ENCODE measurements around the gene AMH. TPM values are rescaled to one million over a fixed set of nuclear protein-coding genes. Genes with fewer than 3 reads are reported as not detected.

The AMH gene
- total and polyA plus RNA-seq, 9 donors, result 0.80 to 12.0 (median 1.3) TPM; not detected in 1

GRCh38 chr19:2291185-2291751 is 42.1 kb downstream of the AMH start:
- Histone ChIP-seq H3K9me3 (no peaks in the 10 kb centered on the region), H3K36me3 (no peaks in the 10 kb centered on the region), H3K4me1 (ENCODE audit: insufficient read depth) (peaks cover 12% of the 10 kb centered on the region), H3K27me3 (peaks cover 11% of the 10 kb centered on the region), H3K4me3 (no peak overlapping the region), H3K27ac (no peak overlapping the region)
- intact Hi-C loops (cut with DNase I), result no loop called here
- TF ChIP-seq EP300 (IDR thresholded peaks at IDR 0.05) (no peak), POLR2A (IDR thresholded peaks at IDR 0.05) (no peak)
- TF ChIP-seq, protein P1, sequence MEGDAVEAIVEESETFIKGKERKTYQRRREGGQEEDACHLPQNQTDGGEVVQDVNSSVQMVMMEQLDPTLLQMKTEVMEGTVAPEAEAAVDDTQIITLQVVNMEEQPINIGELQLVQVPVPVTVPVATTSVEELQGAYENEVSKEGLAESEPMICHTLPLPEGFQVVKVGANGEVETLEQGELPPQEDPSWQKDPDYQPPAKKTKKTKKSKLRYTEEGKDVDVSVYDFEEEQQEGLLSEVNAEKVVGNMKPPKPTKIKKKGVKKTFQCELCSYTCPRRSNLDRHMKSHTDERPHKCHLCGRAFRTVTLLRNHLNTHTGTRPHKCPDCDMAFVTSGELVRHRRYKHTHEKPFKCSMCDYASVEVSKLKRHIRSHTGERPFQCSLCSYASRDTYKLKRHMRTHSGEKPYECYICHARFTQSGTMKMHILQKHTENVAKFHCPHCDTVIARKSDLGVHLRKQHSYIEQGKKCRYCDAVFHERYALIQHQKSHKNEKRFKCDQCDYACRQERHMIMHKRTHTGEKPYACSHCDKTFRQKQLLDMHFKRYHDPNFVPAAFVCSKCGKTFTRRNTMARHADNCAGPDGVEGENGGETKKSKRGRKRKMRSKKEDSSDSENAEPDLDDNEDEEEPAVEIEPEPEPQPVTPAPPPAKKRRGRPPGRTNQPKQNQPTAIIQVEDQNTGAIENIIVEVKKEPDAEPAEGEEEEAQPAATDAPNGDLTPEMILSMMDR (IDR thresholded peaks at IDR 0.05), result no peak
- WGBS, 3 donors, result 0 to 5% (median 3%) methylated on average over 40 to 67 of the region's 67 CpGs
- DNase-seq, result no peak

GRCh38 chr19:2294687-2295335 is 45.7 kb downstream of the AMH start:
- 6 to 9% (median 8%) methylated on average over 26 of the region's 26 CpGs for WGBS, 3 donors
- Histone ChIP-seq H3K9me3 (no peaks in the 10 kb centered on the region), H3K4me1 (ENCODE audit: insufficient read depth) (peaks cover 12% of the 10 kb centered on the region), H3K4me3 (no peak overlapping the region), H3K27me3 (peaks cover 11% of the 10 kb centered on the region), H3K36me3 (no peaks in the 10 kb centered on the region), H3K27ac (no peak overlapping the region)
- DNase-seq, result no peak
- TF ChIP-seq, protein P1 (IDR thresholded peaks at IDR 0.05), result no peak
- TF ChIP-seq POLR2A (IDR thresholded peaks at IDR 0.05) (no peak), EP300 (IDR thresholded peaks at IDR 0.05) (no peak)
- intact Hi-C loops (cut with DNase I), result no loop called here

DNA sequence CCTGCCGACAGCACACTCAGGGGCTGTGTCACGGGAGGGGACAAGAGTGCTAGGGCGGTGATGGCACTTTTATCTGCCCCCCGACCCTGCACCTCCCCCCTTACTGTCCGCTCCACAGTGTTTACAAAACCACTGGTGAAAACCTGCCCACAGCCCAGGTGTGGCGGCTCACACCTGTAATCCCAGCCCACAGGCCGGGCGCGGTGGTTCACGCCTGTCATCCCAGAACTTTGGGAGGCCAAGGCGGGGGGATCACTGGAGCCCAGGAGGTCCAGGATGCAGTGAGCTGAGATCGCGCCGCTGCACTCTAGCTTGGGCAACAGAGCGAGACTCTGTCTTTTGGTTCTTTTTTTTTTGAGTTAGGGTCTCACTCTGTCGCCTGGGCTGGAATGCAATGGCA is 47.0 kb downstream of the AMH start:
- no peak for DNase-seq
- WGBS, 3 donors, result 88 to 91% (median 90%) methylated on average over 16 of the region's 16 CpGs
- Histone ChIP-seq H3K27me3 (peaks cover 3% of the 10 kb centered on the region), H3K4me3 (no peak overlapping the region), H3K27ac (no peak overlapping the region), H3K36me3 (no peaks in the 10 kb centered on the region), H3K9me3 (no peaks in the 10 kb centered on the region), H3K4me1 (ENCODE audit: insufficient read depth) (peaks cover 6% of the 10 kb centered on the region)
- intact Hi-C loops (cut with DNase I), result no loop called here
- TF ChIP-seq EP300 (IDR thresholded peaks at IDR 0.05) (no peak), POLR2A (IDR thresholded peaks at IDR 0.05) (no peak)
- TF ChIP-seq, protein P1 (IDR thresholded peaks at IDR 0.05), result no peak

GRCh38 chr19:2300533-2300932 is 51.4 kb downstream of the AMH start:
- WGBS, 3 donors, result 62 to 80% (median 73%) methylated on average over 17 of the region's 17 CpGs
- DNase-seq, result no peak
- H3K36me3 ChIP-seq, result no peaks in the 10 kb centered on the region
- H3K27me3 ChIP-seq, result no peaks in the 10 kb centered on the region
- no peaks in the 10 kb centered on the region for H3K4me1 ChIP-seq (ENCODE audit: insufficient read depth)
- intact Hi-C loops (cut with DNase I), result loop anchor here in 1 of 4 donors (10.0 kb wide), 1 partner anchor 1146 kb away; no protein-coding TSS in a partner anchor
- no peaks in the 10 kb centered on the region for H3K9me3 ChIP-seq
- TF ChIP-seq POLR2A (IDR thresholded peaks at IDR 0.05), result no peak
- TF ChIP-seq, protein P1 (IDR thresholded peaks at IDR 0.05), result no peak
- TF ChIP-seq EP300 (IDR thresholded peaks at IDR 0.05), result no peak
- no peak overlapping the region for H3K4me3 ChIP-seq
- H3K27ac ChIP-seq, result no peak overlapping the region

MicroRNAs encoded within 50 kb of the gene (microRNA counts, 767-probe panel; counts per million panel counts)
- 530 counts per million, percentile 78 among the panel's probes with 10 or more counts for microRNA hsa-miR-1227

Small RNA genes lying within 50 kb of the gene (microRNA-seq; reads per million reads assigned to microRNA genes)
- 0 to 1.9 (median 1.5) reads per million in 3 donors for gene MIR1227
- 0 reads per million in 3 donors for gene MIR4321

Small RNA genes lying within 50 kb of the gene (small RNA-seq; reads per million reads assigned to genes)
- gene MIR1227, result not detected

Other genes starting within 250 kb of the AMH start
- 100 to 1,000 TPM in 1 of 7 donors, 10 to 100 TPM in 6; 47.8 to 131 (median 90.2) TPM for gene BTBD2, start 233.6 kb upstream of the AMH start, total RNA-seq
- 10 to 100 TPM; 14.4 to 65.7 TPM for gene BTBD2, start 233.6 kb upstream of the AMH start, polyA plus RNA-seq
- 100 to 1,000 TPM in 5 of 7 donors, 10 to 100 TPM in 2; 58.3 to 186 (median 122) TPM for gene MKNK2, start 198.1 kb upstream of the AMH start, total RNA-seq
- 10 to 100 TPM; 22.1 to 69.5 TPM for gene MKNK2, start 198.1 kb upstream of the AMH start, polyA plus RNA-seq
- 10 to 100 TPM; 16.6 to 61.5 (median 47.8) TPM for gene MOB3A, start 153.0 kb upstream of the AMH start, total RNA-seq
- 10 to 100 TPM; 21.1 to 22.5 TPM for gene MOB3A, start 153.0 kb upstream of the AMH start, polyA plus RNA-seq
- 10 to 100 TPM in 5 of 7 donors, 1 to 10 TPM in 2; 4.5 to 24.5 (median 10.7) TPM for gene IZUMO4, start 152.4 kb upstream of the AMH start, total RNA-seq
- 10 to 100 TPM in 1 of 2 donors, 1 to 10 TPM in 1; 1.8 to 31.7 TPM for gene IZUMO4, start 152.4 kb upstream of the AMH start, polyA plus RNA-seq
- gene AP3D1, start 97.8 kb upstream of the AMH start, total RNA-seq, result 100 to 1,000 TPM in 1 of 7 donors, 10 to 100 TPM in 6; 36.7 to 102 (median 75.4) TPM
- gene AP3D1, start 97.8 kb upstream of the AMH start, polyA plus RNA-seq, result 10 to 100 TPM; 43.5 to 49.9 TPM
- gene DOT1L, start 85.4 kb upstream of the AMH start, total RNA-seq, result 10 to 100 TPM in 6 of 7 donors, 1 to 10 TPM in 1; 6.7 to 28.9 (median 21.3) TPM
- gene DOT1L, start 85.4 kb upstream of the AMH start, polyA plus RNA-seq, result 1 to 10 TPM; 2.4 to 5.4 TPM
- gene PLEKHJ1, start 13.0 kb upstream of the AMH start, total RNA-seq, result 10 to 100 TPM; 39.0 to 55.2 (median 46.8) TPM
- 10 to 100 TPM; 17.1 to 57.9 TPM for gene PLEKHJ1, start 13.0 kb upstream of the AMH start, polyA plus RNA-seq
- 100 to 1,000 TPM in 3 of 7 donors, 10 to 100 TPM in 4; 33.0 to 137 (median 89.8) TPM for gene SF3A2, start 12.5 kb upstream of the AMH start, total RNA-seq
- gene SF3A2, start 12.5 kb upstream of the AMH start, polyA plus RNA-seq, result 10 to 100 TPM; 13.7 to 95.7 TPM
- gene JSRP1, start 7.1 kb downstream of the AMH start, total RNA-seq, result under 1 TPM in 4 of 7 donors, not detected in 3; 0.30 to 0.92 (median 0.41) TPM
- gene JSRP1, start 7.1 kb downstream of the AMH start, polyA plus RNA-seq, result under 1 TPM in 1 of 2 donors, not detected in 1; 0.31 TPM
- under 1 TPM in 5 of 7 donors, not detected in 2; 0.11 to 0.62 (median 0.35) TPM for gene PEAK3, start 32.9 kb downstream of the AMH start, total RNA-seq
- under 1 TPM in 1 of 2 donors, not detected in 1; 0.10 TPM for gene PEAK3, start 32.9 kb downstream of the AMH start, polyA plus RNA-seq
- gene LINGO3, start 58.8 kb downstream of the AMH start, total RNA-seq, result not detected
- not detected for gene LINGO3, start 58.8 kb downstream of the AMH start, polyA plus RNA-seq
- 100 to 1,000 TPM in 2 of 7 donors, 10 to 100 TPM in 5; 59.4 to 159 (median 79.6) TPM for gene LSM7, start 79.3 kb downstream of the AMH start, total RNA-seq
- gene LSM7, start 79.3 kb downstream of the AMH start, polyA plus RNA-seq, result 100 to 1,000 TPM in 1 of 2 donors, 10 to 100 TPM in 1; 31.8 to 196 TPM
- 10 to 100 TPM; 33.5 to 66.6 (median 48.6) TPM for gene SPPL2B, start 79.4 kb downstream of the AMH start, total RNA-seq
- gene SPPL2B, start 79.4 kb downstream of the AMH start, polyA plus RNA-seq, result 10 to 100 TPM in 1 of 2 donors, 1 to 10 TPM in 1; 1.5 to 39.7 TPM
- under 1 TPM in 6 of 7 donors, not detected in 1; 0.07 to 0.51 (median 0.23) TPM for gene TMPRSS9, start 110.9 kb downstream of the AMH start, total RNA-seq
- under 1 TPM; 0.05 to 0.13 TPM for gene TMPRSS9, start 110.9 kb downstream of the AMH start, polyA plus RNA-seq
- gene TIMM13, start 178.3 kb downstream of the AMH start, total RNA-seq, result 10 to 100 TPM; 19.3 to 72.3 (median 61.6) TPM
- gene TIMM13, start 178.3 kb downstream of the AMH start, polyA plus RNA-seq, result 10 to 100 TPM in 1 of 2 donors, 1 to 10 TPM in 1; 2.7 to 46.1 TPM
- 10 to 100 TPM in 6 of 7 donors, 1 to 10 TPM in 1; 8.0 to 40.9 (median 25.6) TPM for gene LMNB2, start 207.6 kb downstream of the AMH start, total RNA-seq
- 10 to 100 TPM; 15.3 to 17.4 TPM for gene LMNB2, start 207.6 kb downstream of the AMH start, polyA plus RNA-seq
- gene GADD45B, start 226.8 kb downstream of the AMH start, total RNA-seq, result 100 to 1,000 TPM in 2 of 7 donors, 10 to 100 TPM in 5; 47.0 to 414 (median 73.9) TPM
- 100 to 1,000 TPM in 1 of 2 donors, 10 to 100 TPM in 1; 17.8 to 120 TPM for gene GADD45B, start 226.8 kb downstream of the AMH start, polyA plus RNA-seq

Measured in ovary (tissue), 9 donors.